Naive thymus-derived CD4-positive, alpha-beta T cell (primary cell): ENCODE results near the gene KLF9. TPM values are rescaled to one million over a fixed set of nuclear protein-coding genes. Genes with fewer than 3 reads are reported as not detected.
A peak's percentile ranks its signal among the peaks of the same experiment; 100 is the strongest.

ENCODE experiments used
- ATAC-seq: fragments of 150-1000 bp; cut with Tn5 transposase; 2 replicates; pipeline ENCODE4 v1.10.0; 2021; ENCODE audit warnings: mild to moderate bottlenecking, moderate library complexity
- CTCF ChIA-PET: fragments of 350-600 bp; sonication (Branson Sonifier 250); formaldehyde crosslinking; loops from one replicate; lab custom pipeline; 2021; ENCODE audit warnings: antibody characterized with exemption; lab: Charles Lee
- POLR2A ChIA-PET: fragments of 350-600 bp; sonication (Branson Sonifier 250); formaldehyde crosslinking; loops from one replicate; lab custom pipeline; 2021; ENCODE audit warnings: antibody characterized with exemption, inconsistent platforms; lab: Charles Lee
- DNase-seq, 9 donors: peaks; one replicate each; pipeline versions ENCODE4 v3.0.0 to v3.0.0-alpha.2; 2020 to 2022; ENCODE audit warnings: mixed read lengths in 1 of 9
- H3K27ac ChIP-seq: one replicate; pipeline ENCODE4 v1.7.0; 2013; ENCODE audit warnings: mild to moderate bottlenecking, low read depth, low read length, moderate library complexity
- H3K27me3 ChIP-seq, 2 donors: one replicate each; pipeline ENCODE4 v1.7.0; 2013; ENCODE audit warnings: low read length in 2 of 2, mild to moderate bottlenecking in 2 of 2, moderate library complexity in 2 of 2; ENCODE audit not compliant: control insufficient read depth in 2 of 2, insufficient read depth in 2 of 2
- H3K36me3 ChIP-seq, 3 experiments: 1 replicate in 2 of 3; 2 replicates in 1 of 3; pipeline ENCODE4 v1.7.0; 2013; ENCODE audit warnings: low read length in 3 of 3, mild to moderate bottlenecking in 3 of 3, moderate library complexity in 1 of 3; ENCODE audit not compliant: insufficient read depth in 3 of 3, control insufficient read depth in 2 of 3
- H3K4me1 ChIP-seq, 2 donors: one replicate each; pipeline ENCODE4 v1.7.0; 2013; ENCODE audit warnings: low read length in 2 of 2, mild to moderate bottlenecking in 2 of 2, moderate library complexity in 1 of 2; ENCODE audit not compliant: control insufficient read depth in 2 of 2, insufficient read depth in 2 of 2
- H3K4me3 ChIP-seq: 2 replicates; pipeline ENCODE4 v1.7.0; 2013; ENCODE audit warnings: mild to moderate bottlenecking, low read length
- H3K9me3 ChIP-seq, 3 experiments: 1 replicate in 2 of 3; 2 replicates in 1 of 3; pipeline ENCODE4 v1.7.0; 2013; ENCODE audit warnings: low read length in 3 of 3; ENCODE audit not compliant: control insufficient read depth in 2 of 3
- H3K27ac Mint-ChIP-seq, 9 donors: one replicate each; pipeline ENCODE4 v1.8.0; 2020 to 2022; ENCODE audit warnings: mixed read lengths in 9 of 9, mild to moderate bottlenecking in 8 of 9, moderate library complexity in 5 of 9, inconsistent platforms in 2 of 9
- H3K27me3 Mint-ChIP-seq, 5 donors: one replicate each; pipeline ENCODE4 v1.8.0; 2021 to 2022; ENCODE audit warnings: mixed read lengths in 5 of 5, mild to moderate bottlenecking in 1 of 5
- H3K36me3 Mint-ChIP-seq, 5 donors: one replicate each; pipeline ENCODE4 v1.8.0; 2020 to 2022; ENCODE audit warnings: mixed read lengths in 5 of 5, mild to moderate bottlenecking in 3 of 5, inconsistent platforms in 1 of 5
- H3K4me1 Mint-ChIP-seq, 7 donors: one replicate each; pipeline ENCODE4 v1.8.0; 2020 to 2022; ENCODE audit warnings: mixed read lengths in 7 of 7, mild to moderate bottlenecking in 3 of 7, inconsistent platforms in 1 of 7
- H3K4me3 Mint-ChIP-seq, 10 donors: one replicate each; pipeline ENCODE4 v1.8.0; 2020 to 2022; ENCODE audit warnings: mild to moderate bottlenecking in 10 of 10, mixed read lengths in 10 of 10, moderate library complexity in 6 of 10, inconsistent platforms in 2 of 10
- H3K9me3 Mint-ChIP-seq, 11 donors: one replicate each; pipeline ENCODE4 v1.8.0; 2020 to 2022; ENCODE audit warnings: mixed read lengths in 11 of 11, mild to moderate bottlenecking in 4 of 11, inconsistent platforms in 1 of 11, moderate library complexity in 1 of 11
- intact Hi-C, 2 donors: fragments of 100-400 bp; cut with micrococcal nuclease; formaldehyde crosslinking; loops; one replicate each; pipeline ENCODE4 v1.15.1; 2023
- polyA plus RNA-seq, 2 donors: library from polyadenylated mRNA; unstranded; fragments of 300-500 nt; fragmentation: Illumina TruSeq; gene quantifications; one replicate each; pipeline ENCODE4 v1.2.3, GENCODE V29; 2021
- total RNA-seq, 6 experiments: library from RNA in 5 of 6; stranded (reverse) in 5 of 6; gene quantifications; 1 replicate in 5 of 6; 2 replicates in 1 of 6; pipeline ENCODE4 v1.2.3 and lab custom pipeline; 2021 to 2026

Gene KLF9
- total and polyA plus RNA-seq, 7 experiments from 2014 or later, result 2.3 to 96.7 (median 23.3) TPM

DNA sequence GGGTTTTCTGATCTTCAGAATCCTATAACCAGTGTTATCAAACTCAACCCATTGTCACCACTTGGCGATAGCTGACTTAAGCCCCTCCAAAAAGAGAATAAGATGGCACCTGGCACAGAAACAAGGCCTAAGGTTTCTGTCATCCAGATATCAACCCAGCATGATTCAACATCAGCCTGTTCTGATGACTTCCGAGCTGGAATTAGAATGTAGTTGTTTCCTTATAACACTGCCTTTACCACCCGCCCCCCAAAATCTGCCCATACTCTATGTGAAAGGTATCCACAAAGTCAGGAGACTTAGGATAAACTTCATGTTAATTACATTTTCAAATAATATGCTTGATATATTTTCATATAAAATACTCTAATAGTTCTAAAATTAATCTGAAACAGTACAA lies 5.2 kb downstream of the KLF9 start:
- H3K36me3 ChIP-seq, result peaks cover 0 to 14% (median 0%) of the 10 kb centered on the region in 3 experiments
- Mint-ChIP-seq H3K4me1 (peaks cover 44 to 76% (median 66%) of the 10 kb centered on the region in 7 donors), H3K27me3 (peaks cover 0 to 3% (median 0%) of the 10 kb centered on the region in 5 donors), H3K4me3 (peak overlapping the region in 3 of 10 donors; percentile 91 to 94 (median 94)), H3K36me3 (peaks cover 0 to 6% (median 3%) of the 10 kb centered on the region in 5 donors), H3K27ac (peak overlapping the region in 3 of 9 donors; percentile 18 to 61 (median 49)), H3K9me3 (peaks cover 0 to 5% (median 0%) of the 10 kb centered on the region in 11 donors)
- CTCF ChIA-PET, result no interaction called here
- H3K9me3 ChIP-seq, result no peaks in the 10 kb centered on the region
- ATAC-seq (no peak), DNase-seq (no peak)
- POLR2A ChIA-PET, result interaction anchor here (2.2 to 10.3 kb wide), 3 partner anchors 10 to 19 kb away, joined by 8 to 138 read pairs (median 9); no protein-coding TSS in a partner anchor
- peaks cover 35 to 46% of the 10 kb centered on the region in 2 donors for H3K4me1 ChIP-seq
- H3K27ac ChIP-seq, result no peak overlapping the region
- intact Hi-C loops, result no loop called here
- no peak overlapping the region for H3K4me3 ChIP-seq
- H3K27me3 ChIP-seq, result no peaks in the 10 kb centered on the region

DNA sequence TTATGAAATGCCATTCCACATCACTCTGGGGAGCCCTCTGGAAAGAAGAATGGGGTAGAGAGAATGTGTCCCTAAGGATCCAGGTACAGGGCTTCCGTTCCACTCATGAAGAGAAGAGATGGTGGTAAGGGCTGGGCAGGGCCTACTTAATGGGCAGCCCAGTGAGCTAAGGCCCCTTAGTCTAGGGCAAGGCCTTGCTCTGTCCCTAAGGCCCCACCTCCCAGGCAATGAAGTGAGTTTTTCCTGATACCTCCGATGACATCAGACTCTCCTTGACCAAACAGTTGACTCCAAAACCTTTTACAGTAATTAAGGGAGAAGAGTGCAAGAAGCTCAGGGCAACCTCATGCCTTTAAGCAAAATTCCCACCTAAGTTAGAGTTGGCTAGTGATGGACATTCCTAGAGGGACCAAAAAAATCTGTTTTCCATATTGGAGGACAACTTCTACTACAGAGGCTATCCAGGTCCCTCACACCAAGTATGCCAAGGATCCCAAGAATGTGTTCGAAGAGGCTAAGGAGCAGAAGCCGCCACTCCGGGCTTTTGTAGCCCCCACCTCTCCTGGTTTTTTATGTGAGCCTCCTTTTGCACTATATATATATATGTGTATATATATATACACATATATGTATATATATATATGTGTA lies 5.9 kb downstream of the KLF9 start:
- no peaks in the 10 kb centered on the region for H3K9me3 ChIP-seq
- no peak overlapping the region for H3K27ac ChIP-seq
- Mint-ChIP-seq H3K9me3 (no peaks in the 10 kb centered on the region), H3K27ac (peak overlapping the region in 4 of 9 donors; percentile 43 to 84 (median 65)), H3K36me3 (peaks cover 0 to 6% (median 3%) of the 10 kb centered on the region in 5 donors), H3K4me1 (peaks cover 50 to 77% (median 70%) of the 10 kb centered on the region in 7 donors), H3K27me3 (no peaks in the 10 kb centered on the region), H3K4me3 (peak overlapping the region in 1 of 10 donors; percentile 73)
- DNase-seq (no peak), ATAC-seq (no peak)
- POLR2A ChIA-PET, result interaction anchor here (1.0 to 10.3 kb wide), 5 partner anchors 9 to 155 kb away, joined by 3 to 138 read pairs (median 8); no protein-coding TSS in a partner anchor
- no peaks in the 10 kb centered on the region for H3K27me3 ChIP-seq
- intact Hi-C loops, result no loop called here
- CTCF ChIA-PET, result interaction anchor here (1.7 kb wide), 1 partner anchor 10 kb away, joined by 6 read pairs; no protein-coding TSS in a partner anchor
- H3K4me1 ChIP-seq, result peaks cover 32 to 53% of the 10 kb centered on the region in 2 donors
- peaks cover 0 to 14% (median 0%) of the 10 kb centered on the region in 3 experiments for H3K36me3 ChIP-seq
- no peak overlapping the region for H3K4me3 ChIP-seq

DNA sequence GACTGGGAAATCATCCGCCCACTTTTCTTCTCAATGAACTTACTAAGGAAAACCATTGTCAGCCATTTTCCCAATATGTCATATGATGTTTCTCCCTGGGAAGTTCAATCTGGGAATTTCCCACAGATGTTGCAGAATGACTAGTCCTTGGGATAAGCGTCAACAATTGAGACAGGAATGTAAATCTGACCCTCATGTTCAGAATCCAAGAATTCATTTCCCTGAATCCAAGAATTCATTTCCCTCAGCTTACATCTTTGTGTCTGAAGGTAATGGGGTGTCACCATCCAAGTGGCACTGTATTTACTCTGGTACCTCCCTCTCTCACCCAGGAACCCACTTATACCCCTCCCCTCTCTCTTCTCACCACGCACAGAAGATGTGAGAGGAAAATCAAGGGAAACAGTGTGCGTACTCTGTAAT lies 7.4 kb downstream of the KLF9 start:
- ATAC-seq, result no peak
- intact Hi-C loops, result no loop called here
- peaks cover 32 to 64% of the 10 kb centered on the region in 2 donors for H3K4me1 ChIP-seq

DNA sequence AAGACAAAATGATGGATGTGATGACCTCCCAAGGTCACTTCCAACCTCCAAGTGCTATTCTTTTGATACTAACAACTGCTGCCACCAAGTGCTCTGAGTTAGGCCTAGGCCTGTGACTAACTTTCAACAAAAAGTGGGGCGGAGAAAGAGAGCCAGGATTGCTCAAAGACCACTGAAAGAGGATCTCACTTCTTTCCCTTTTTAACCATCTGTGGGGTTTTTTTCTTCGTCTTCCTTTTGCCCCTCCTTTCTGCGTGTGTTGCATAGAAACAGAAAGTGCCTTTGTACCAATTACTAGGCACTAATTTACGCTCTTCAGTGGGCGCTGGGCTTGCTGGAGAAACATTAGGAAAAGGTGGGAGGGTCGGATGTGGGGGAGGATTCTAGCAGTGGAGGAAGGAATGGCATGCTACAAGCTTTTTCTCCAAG lies 8.0 kb downstream of the KLF9 start:
- Histone ChIP-seq H3K4me3 (no peak overlapping the region), H3K27me3 (no peaks in the 10 kb centered on the region), H3K4me1 (peaks cover 32 to 64% of the 10 kb centered on the region in 2 donors), H3K9me3 (no peaks in the 10 kb centered on the region), H3K27ac (peak overlapping the region; percentile 46), H3K36me3 (no peaks in the 10 kb centered on the region)
- ChIA-PET POLR2A (interaction anchor here (1.0 to 10.3 kb wide), 4 partner anchors 8 to 30 kb away, joined by 4 to 138 read pairs (median 6); partner anchors contain the start of gene KLF9), CTCF (interaction anchor here (1.7 kb wide), 1 partner anchor 13 kb away, joined by 6 read pairs; no protein-coding TSS in a partner anchor)
- peak in 3 of 9 donors; percentile 18 to 35 (median 28) for DNase-seq
- peak overlapping the region; percentile 71 to 96 (median 84) for H3K27ac Mint-ChIP-seq
- peaks cover 59 to 91% (median 83%) of the 10 kb centered on the region in 7 donors for H3K4me1 Mint-ChIP-seq
- H3K36me3 Mint-ChIP-seq, result peaks cover 0 to 4% (median 0%) of the 10 kb centered on the region in 5 donors
- ATAC-seq, result peak; percentile 61
- H3K27me3 Mint-ChIP-seq, result no peaks in the 10 kb centered on the region
- no peaks in the 10 kb centered on the region for H3K9me3 Mint-ChIP-seq
- intact Hi-C loops, result loop anchor here (1.0 kb wide), 1 partner anchor 8 kb away; no protein-coding TSS in a partner anchor
- H3K4me3 Mint-ChIP-seq, result peak overlapping the region; percentile 61 to 87 (median 80)

More for the DNA sequence above, 7.4 kb downstream of the KLF9 start:
- H3K9me3 ChIP-seq, result no peaks in the 10 kb centered on the region
- Mint-ChIP-seq H3K27ac (peak overlapping the region; percentile 3 to 96 (median 71)), H3K27me3 (no peaks in the 10 kb centered on the region), H3K4me1 (peaks cover 57 to 91% (median 80%) of the 10 kb centered on the region in 7 donors), H3K9me3 (no peaks in the 10 kb centered on the region), H3K36me3 (peaks cover 0 to 4% (median 0%) of the 10 kb centered on the region in 5 donors), H3K4me3 (peak overlapping the region; percentile 43 to 86 (median 62))
- CTCF ChIA-PET, result interaction anchor here (0.9 to 1.7 kb wide), 2 partner anchors 9 to 12 kb away, joined by 3 to 6 read pairs; no protein-coding TSS in a partner anchor
- POLR2A ChIA-PET, result interaction anchor here (1.0 to 10.3 kb wide), 4 partner anchors 7 to 16 kb away, joined by 4 to 138 read pairs (median 8); no protein-coding TSS in a partner anchor
- DNase-seq, result no peak
- H3K36me3 ChIP-seq, result peaks cover 0 to 3% (median 0%) of the 10 kb centered on the region in 3 experiments
- peak overlapping the region; percentile 46 for H3K27ac ChIP-seq
- no peaks in the 10 kb centered on the region for H3K27me3 ChIP-seq
- H3K4me3 ChIP-seq, result no peak overlapping the region

DNA sequence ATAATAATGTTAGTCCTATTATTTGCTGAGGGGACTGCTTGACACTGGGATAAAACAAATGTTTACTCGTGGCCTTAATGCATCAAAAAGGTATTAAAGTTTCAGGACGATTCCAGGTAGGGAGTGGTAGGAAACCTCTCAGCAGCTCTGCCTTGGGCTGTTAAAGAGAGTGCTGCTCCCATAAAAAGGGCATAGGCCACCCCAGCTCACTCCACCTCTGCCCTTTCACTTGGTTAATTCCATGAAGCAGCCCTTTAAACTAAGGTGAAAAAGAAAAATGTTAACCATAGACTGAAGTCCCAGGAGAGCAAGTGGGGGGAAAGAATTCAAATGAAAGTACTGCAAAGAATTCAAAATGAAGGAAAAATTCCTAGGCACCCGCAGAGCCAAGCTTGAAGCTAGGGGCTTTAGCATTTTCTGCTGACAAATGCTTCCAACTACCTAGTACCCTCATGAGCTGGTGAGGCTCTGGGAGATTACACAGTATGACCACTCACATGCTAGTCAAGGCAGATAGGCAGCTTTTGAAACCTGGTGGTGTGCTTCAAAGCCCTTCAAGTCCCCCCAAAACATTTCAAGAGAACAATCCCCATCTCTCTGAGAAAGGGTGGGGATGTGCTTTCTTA lies 8.5 kb downstream of the KLF9 start:
- intact Hi-C loops, result loop anchor here (1.0 kb wide), 1 partner anchor 8 kb away; no protein-coding TSS in a partner anchor
- peak; percentile 5 for ATAC-seq

More for the DNA sequence above, 8.5 kb downstream of the KLF9 start:
- peaks cover 0 to 3% (median 0%) of the 10 kb centered on the region in 5 donors for H3K36me3 Mint-ChIP-seq
- POLR2A ChIA-PET, result interaction anchor here (0.7 to 10.3 kb wide), 5 partner anchors 8 to 29 kb away, joined by 3 to 138 read pairs (median 4); partner anchors contain the start of gene KLF9
- H3K9me3 Mint-ChIP-seq, result no peaks in the 10 kb centered on the region
- DNase-seq, result no peak
- peak overlapping the region; percentile 61 to 87 (median 80) for H3K4me3 Mint-ChIP-seq
- H3K27ac Mint-ChIP-seq, result peak overlapping the region; percentile 71 to 96 (median 84)
- peaks cover 59 to 87% (median 82%) of the 10 kb centered on the region in 7 donors for H3K4me1 Mint-ChIP-seq
- H3K27ac ChIP-seq, result peak overlapping the region; percentile 46
- H3K36me3 ChIP-seq, result no peaks in the 10 kb centered on the region
- peaks cover 30 to 64% of the 10 kb centered on the region in 2 donors for H3K4me1 ChIP-seq
- H3K27me3 ChIP-seq, result no peaks in the 10 kb centered on the region
- H3K27me3 Mint-ChIP-seq, result no peaks in the 10 kb centered on the region
- CTCF ChIA-PET, result interaction anchor here (0.7 to 2.2 kb wide), 3 partner anchors 13 to 16 kb away, joined by 3 to 8 read pairs (median 5); no protein-coding TSS in a partner anchor
- no peaks in the 10 kb centered on the region for H3K9me3 ChIP-seq
- no peak overlapping the region for H3K4me3 ChIP-seq
